Islet precursor cell (in vitro differentiated cells): ENCODE measurements around the gene PARS2.
A peak's percentile ranks its signal among the peaks of the same experiment; 100 is the strongest.

Source experiments
- DNase-seq: peaks from one replicate; pipeline ENCODE4 v3.0.0-alpha.2; 2018

PARS2 gene

DNA sequence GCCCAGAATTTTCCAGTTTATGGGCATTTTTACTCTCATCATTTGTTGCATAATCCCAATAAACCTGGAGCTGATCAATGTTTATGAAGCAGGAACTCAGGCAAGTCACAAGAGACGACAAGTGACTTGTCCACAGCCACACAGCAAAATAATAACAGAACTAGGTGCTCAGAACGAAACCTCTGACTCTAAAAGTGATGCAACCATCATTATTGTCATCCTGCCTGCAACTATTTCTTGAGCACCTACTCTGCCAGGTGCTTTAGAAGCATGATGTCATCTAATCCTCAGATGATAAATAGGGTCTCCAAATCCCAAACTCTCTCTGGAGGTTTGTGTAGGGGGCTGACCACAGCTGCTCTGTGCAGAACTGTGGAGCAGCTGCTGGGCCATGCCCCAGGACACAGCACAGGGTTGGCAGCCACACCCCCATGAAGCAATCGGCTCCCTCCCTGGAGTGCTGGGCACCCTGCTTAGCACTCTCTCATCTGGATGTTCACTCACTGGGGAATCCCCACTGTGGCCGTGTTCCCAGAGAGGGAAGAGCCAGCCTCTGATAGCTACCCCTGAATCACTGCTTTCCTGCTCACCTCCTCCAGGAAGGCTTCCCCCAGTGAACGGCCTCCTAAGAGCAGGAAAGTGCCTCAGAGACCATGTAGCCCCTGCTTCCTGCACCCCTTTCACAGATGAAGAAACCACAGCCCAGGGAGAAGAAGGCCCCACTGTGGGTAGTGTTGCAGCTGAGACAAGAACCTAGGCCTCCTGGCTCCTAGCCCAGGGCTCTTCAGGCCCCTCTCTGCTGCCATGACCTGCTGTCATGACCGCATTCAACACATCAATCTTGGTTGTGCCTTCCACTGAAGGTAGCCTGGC lies 34.7 kb upstream of the PARS2 start:
- no peak for DNase-seq

DNA sequence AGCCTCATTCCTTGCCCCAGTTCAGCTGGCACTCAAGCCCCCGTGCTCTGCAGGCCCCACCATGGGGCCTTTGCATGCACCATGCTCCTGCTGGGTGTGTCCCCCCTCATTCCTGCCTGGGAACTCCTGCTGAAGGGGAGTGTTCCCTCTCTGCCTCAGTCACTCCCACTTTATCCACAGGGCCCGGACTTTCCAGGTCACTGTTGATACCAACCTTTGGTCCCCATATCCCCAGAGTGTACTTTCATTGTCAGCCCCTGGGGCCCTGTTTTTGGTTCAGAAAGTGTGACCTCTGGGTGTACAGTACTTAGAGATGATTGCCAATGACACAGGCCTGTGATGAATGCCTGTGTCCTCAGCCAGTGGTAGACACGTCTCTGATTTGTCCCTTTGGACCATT lies 33.9 kb upstream of the PARS2 start:
- DNase-seq: no peak

- DNase-seq: no peak
Observed at GRCh38 chr1:54796902-54797301, 32.6 kb upstream of the PARS2 start.

GRCh38 chr1:54795841-54796468 lies 31.6 kb upstream of the PARS2 start:
- no peak for DNase-seq

DNA sequence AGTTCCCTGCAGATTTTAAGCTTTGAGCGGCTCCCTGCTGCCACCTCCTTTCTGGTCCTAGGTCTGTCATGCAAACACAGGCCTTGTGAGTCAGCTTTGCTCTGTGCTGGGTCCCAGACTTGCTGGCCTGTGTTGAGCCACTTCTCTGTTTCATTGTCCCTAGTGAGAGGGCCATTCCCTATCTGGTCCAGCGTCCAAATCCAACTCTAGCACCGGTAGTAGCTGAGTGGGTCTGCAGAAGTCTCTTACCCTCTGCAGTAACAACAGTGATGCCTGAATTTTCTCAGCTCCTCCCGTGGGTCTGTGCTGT lies 31.0 kb upstream of the PARS2 start:
- DNase-seq: peak; percentile 65

- DNase-seq: peak; percentile 83
Observed at GRCh38 chr1:54794451-54795355, 30.4 kb upstream of the PARS2 start.

DNA sequence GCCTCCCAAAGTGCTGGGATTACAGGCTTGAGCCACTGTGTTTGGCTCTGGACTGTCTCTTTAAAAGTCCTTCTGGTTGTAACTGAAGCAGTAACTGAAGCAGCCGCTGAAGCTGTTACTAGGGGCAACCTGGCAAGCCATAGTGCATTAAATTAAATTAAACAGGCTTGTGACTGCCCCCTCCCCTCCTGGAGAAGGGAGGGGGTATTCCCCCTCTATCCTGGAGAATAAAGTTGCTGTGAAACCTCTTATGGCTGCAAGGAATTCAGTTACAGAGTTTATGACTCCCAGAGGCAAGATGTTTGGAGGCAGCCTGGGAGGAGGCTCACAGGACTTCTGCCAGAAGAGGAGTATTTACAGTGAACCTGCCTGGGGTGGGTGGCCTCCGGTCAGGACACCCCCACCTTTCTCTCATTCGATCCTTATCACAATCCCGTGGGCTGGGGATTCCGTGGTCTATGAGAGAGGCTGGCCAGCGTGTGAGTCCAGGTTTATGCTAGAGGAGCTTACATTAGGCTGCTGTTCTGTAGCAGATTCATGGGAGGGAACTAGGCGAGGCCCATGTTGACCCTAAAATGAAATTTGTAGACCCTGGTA lies 28.5 kb upstream of the PARS2 start:
- no peak for DNase-seq

DNA sequence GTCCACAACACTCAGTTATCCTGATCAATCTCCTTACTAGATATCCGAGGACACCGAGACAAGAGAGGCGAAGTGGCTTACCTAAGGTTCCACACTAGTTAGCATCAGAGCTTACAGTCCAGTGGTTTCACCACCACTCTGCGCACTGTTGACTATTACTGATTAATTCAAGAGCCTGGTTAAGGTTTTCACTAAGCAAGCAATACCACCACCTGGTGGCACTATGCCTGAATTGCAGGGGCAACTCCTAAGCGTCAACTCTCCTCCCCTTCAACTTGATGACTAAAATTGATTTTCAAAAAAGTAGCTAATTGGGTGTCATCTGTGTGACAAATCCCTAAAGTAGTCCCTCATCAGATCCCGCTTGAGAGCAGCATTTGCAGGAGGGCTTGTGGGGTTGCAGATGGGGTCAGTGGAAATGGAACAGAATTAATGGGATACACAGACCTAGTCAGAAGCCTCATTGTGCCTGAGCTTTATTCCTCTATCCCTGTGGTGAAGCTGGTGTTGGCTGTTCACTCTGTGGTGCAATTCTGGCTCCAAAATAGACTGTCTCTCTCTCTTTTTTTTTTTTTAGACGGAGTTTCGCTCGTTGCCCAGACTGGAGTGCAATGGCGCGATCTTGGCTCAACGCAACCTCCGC lies 27.7 kb upstream of the PARS2 start:
- DNase-seq: peak; percentile 75

DNA sequence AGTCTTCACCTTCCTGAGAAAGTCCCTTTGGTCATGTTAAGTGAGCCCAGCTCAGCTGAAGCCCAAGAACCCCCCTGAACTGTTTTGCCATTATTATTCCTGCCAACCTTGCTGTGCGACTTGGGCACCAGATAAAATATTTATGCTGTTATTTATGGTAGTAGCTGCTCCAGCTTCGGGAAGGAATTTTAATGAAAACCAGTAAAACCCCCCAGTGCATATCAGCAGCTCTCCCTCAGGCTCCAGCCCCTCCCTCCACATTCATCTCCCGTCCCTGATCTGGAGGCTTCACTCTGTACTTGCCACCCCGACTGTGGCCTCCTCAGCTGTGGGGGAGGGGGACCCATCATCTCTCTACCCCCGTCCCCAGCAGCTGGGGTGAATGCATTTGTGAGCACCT lies 24.1 kb upstream of the PARS2 start:
- no peak for DNase-seq

GRCh38 chr1:54787604-54788003 lies 23.3 kb upstream of the PARS2 start:
- no peak for DNase-seq

DNA sequence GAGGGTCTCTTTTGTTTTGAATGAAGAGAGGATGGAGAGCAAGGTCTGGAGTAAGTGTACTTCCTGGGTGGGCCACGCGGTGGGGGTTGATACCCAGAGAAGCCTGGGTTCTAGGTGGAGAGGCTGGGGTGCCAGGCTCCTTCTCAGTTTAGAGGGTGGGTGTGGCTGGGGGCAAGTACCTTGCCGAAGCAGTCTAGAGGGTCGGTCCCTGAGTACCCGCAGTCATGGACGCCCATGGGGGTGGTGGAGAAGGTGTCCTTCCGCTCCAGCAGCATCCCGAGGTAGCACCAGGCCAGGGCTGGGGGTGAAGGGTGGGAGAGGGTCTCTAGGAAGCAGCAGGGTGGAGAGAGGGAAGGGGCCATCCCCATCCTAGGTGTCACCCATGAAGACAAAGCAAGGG lies 22.5 kb upstream of the PARS2 start:
- no peak for DNase-seq

DNA sequence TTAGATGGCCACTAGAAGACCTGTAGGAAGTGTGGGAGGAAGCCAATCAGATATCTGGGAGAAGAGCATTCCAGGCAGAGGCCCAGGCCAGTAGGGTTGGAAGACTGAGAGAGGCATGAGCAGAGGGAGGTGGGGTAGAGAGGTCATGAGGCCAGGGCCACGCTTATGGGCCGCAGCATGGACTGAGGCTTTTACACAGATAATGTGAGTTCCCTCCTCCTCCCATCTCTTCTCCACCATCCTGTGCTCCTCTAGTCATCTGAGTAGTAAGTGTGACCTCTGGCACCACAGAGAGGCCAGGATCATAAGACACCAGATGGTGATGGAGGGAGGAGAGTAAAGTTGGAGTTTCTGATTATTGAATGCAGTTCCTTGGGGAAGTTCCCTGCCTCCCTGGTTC lies 19.7 kb upstream of the PARS2 start:
- DNase-seq: no peak

DNA sequence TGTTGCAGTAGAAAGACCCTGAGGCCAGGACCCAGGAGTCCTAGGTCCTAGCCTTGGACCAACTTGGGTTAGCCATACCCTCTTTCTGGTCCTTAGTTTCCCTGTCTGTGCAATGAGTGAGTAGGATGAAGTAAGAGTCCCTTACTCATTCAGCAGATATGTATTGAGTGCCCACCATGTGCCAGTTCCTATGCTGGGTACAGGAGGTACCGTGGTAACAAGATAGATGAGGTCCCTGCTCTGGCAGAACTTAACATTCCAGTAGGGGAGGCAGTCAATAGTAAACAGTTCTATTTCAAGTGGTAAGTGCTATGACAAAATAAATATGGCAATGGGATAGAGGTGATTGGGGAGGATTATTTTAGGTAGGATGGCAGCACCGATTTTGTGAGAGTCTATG lies 18.3 kb upstream of the PARS2 start:
- DNase-seq: no peak

- no peak for DNase-seq
Observed at GRCh38 chr1:54782156-54782555, 17.8 kb upstream of the PARS2 start.

DNA sequence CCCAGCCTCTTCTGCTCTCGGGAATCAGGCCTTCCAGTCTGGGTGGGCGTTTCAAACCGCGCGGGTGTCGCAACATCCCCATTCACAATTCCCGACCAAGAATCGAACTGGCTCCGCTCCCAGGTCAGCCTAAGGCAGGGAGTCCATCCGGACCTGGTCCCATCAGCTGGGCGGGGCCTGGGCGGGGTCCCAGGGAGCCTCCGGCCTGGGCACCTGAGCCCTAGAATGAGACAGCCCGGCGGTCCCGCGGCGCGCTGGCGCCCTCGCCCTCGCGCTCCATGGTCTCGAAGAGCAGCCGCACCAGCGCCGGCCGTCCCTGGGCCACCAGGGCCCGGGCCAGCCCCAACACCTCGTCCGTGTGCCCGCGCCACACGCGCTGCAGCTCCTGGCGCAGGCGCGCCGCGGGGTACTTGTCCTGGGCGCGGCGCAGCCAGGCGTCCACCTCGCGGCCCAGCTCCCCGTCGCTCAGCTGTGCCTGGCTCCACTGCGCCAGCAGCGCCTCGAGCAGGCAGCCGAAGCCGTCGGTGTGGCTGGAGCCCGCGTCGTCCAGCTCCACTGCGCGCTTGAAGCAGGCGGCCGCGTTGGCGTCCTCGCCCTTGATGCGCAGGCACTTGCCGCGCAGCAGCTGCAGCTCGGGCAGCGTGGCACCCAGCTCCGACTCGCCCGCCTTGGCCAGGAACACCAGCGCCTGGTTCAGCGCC lies 16.9 kb upstream of the PARS2 start:
- DNase-seq: peak; percentile 70

DNA sequence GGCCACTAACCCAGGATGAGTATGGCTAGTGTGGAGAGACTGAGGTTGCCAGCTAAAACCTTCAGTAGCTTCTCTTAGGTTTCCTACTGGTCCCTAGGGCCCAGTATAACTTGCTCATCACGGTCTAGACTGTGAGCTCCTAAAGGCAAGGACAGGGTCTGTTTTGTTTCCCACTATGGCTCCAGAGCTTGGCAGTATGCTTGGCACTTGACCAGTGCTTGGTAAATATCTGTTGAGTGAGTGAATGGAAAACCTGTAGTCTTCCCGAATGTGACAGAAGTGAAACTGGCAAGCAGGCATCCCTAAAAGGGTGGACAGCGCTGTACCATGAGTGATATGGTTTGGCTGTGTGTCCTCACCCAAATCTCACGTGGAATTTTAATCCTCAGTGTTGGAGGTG lies 13.1 kb upstream of the PARS2 start:
- no peak for DNase-seq

DNA sequence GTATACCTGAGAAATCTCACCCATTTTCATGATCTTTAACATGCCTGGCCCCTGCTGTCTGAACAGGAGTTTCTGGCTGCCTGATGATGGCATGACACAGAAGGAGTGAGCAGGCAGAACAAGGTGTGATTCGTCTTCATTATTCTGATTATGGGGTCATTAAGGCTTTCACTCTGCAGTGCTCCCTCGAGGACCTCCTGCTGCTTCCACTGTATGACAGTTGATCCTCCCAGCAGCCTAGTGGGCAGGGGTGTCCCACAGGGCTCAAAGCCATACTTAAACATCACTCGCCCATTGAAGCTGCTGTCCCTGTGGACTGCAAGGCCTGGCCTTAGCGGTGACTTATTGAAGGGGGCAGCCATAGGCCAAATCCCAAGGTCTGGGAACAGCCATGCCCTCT lies 12.7 kb upstream of the PARS2 start:
- DNase-seq: peak; percentile 37

- peak; percentile 41 for DNase-seq
Observed at GRCh38 chr1:54775828-54776721, 11.8 kb upstream of the PARS2 start.

- peak; percentile 68 for DNase-seq
Observed at GRCh38 chr1:54774820-54775498, 10.6 kb upstream of the PARS2 start.

DNA sequence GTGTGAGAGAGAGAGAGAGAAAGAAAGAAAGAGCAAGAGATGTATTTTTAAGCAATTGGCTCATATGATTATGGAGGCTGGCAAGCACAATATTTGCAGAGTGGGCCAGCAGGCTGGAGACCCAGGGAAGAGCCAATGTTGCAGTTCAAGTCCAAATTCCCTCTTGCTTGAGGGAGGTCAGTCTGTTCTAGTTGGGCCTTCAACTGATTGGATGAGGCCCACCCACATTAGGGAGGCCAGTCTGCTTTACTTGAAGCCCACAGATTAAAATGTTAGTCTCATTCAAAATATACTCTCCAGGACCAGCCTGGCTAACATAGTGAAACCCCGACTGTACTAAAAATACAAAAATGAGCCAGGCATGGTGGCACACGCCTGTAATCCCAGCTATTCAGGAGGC lies 8.6 kb upstream of the PARS2 start:
- no peak for DNase-seq
